Renal cortex interstitium (tissue), 15 donors: ENCODE results near the gene TRIP4. TPM values are rescaled to one million over a fixed set of nuclear protein-coding genes. Genes with fewer than 3 reads are reported as not detected.
"Not testable (repeated sequence)": the region's sequence is repeated elsewhere in the genome, so short reads cannot be mapped to it uniquely, and the experiment has no call there.

Experiments used
- DNase-seq, 11 donors: peaks; one replicate each; pipeline ENCODE4 v3.0.0-alpha.2; 2013; ENCODE audit warnings: low read depth in 9 of 11, low spot score in 4 of 11; ENCODE audit errors: extremely low read depth in 1 of 11
- long read RNA-seq, 16 experiments: transcript quantifications; one replicate each; lab custom pipeline, GENCODE V29; 2026
- polyA plus RNA-seq, 3 donors: library from polyadenylated mRNA; unstranded; fragments of 120-200 nt; gene quantifications; one replicate each; pipeline ENCODE4 v1.2.1, GENCODE V29; 2013; ENCODE audit not compliant: insufficient read length in 3 of 3

The TRIP4 gene
- polyA plus RNA-seq: 10 to 100 TPM; 36.8 to 48.0 (median 45.3) TPM
- long read RNA-seq, donor 1, transcript TRIP4-201 (13 exons, 2,045 nt): major isoform, 6 of 6 reads
- long read RNA-seq, donor 1, partial matches to known transcripts: 0 of 6 reads
- long read RNA-seq, donor 1, other reads (novel, unspliced or antisense): 0 of 6 reads
- long read RNA-seq, donor 2, partial matches to known transcripts: 0 of 2 reads
- long read RNA-seq, donor 2, other reads (novel, unspliced or antisense): 0 of 2 reads
- long read RNA-seq, donor 3, transcript TRIP4-201 (13 exons, 2,045 nt): major isoform, 9 of 9 reads
- long read RNA-seq, donor 3, partial matches to known transcripts: 0 of 9 reads
- long read RNA-seq, donor 3, other reads (novel, unspliced or antisense): 0 of 9 reads
- long read RNA-seq, donor 4, transcript TRIP4-201 (13 exons, 2,045 nt): major isoform, 5 of 5 reads
- long read RNA-seq, donor 4, partial matches to known transcripts: 0 of 5 reads
- long read RNA-seq, donor 4, other reads (novel, unspliced or antisense): 0 of 5 reads
- long read RNA-seq, donor 5: 0 reads
- long read RNA-seq, donor 6, partial matches to known transcripts: 0 of 3 reads
- long read RNA-seq, donor 6, other reads (novel, unspliced or antisense): 0 of 3 reads
- long read RNA-seq, donor 7, transcript TRIP4-201 (13 exons, 2,045 nt): major isoform, 6 of 6 reads
- long read RNA-seq, donor 7, partial matches to known transcripts: 0 of 6 reads
- long read RNA-seq, donor 7, other reads (novel, unspliced or antisense): 0 of 6 reads
- long read RNA-seq, donor 8: 0 reads
- long read RNA-seq, donor 9, transcript TRIP4-201 (13 exons, 2,045 nt): major isoform, 6 of 6 reads
- long read RNA-seq, donor 9, partial matches to known transcripts: 0 of 6 reads
- long read RNA-seq, donor 9, other reads (novel, unspliced or antisense): 0 of 6 reads
- long read RNA-seq, donor 10, transcript TRIP4-201 (13 exons, 2,045 nt): major isoform, 5 of 5 reads
- long read RNA-seq, donor 10, partial matches to known transcripts: 0 of 5 reads
- long read RNA-seq, donor 10, other reads (novel, unspliced or antisense): 0 of 5 reads
- long read RNA-seq, donor 11, partial matches to known transcripts: 0 of 1 reads
- long read RNA-seq, donor 11, other reads (novel, unspliced or antisense): 0 of 1 reads
- long read RNA-seq, donor 12, partial matches to known transcripts: 0 of 2 reads
- long read RNA-seq, donor 12, other reads (novel, unspliced or antisense): 0 of 2 reads
- long read RNA-seq, donor 13: 0 reads
- long read RNA-seq, donor 14, transcript TRIP4-201 (13 exons, 2,045 nt): major isoform, 7 of 12 reads
- long read RNA-seq, donor 14, partial matches to known transcripts: 5 of 12 reads
- long read RNA-seq, donor 14, other reads (novel, unspliced or antisense): 0 of 12 reads
- long read RNA-seq, donor 15, partial matches to known transcripts: 0 of 3 reads
- long read RNA-seq, donor 15, other reads (novel, unspliced or antisense): 0 of 3 reads
- long read RNA-seq, donor 16, transcript TRIP4-201 (13 exons, 2,045 nt): major isoform, 18 of 18 reads
- long read RNA-seq, donor 16, partial matches to known transcripts: 0 of 18 reads
- long read RNA-seq, donor 16, other reads (novel, unspliced or antisense): 0 of 18 reads

DNA sequence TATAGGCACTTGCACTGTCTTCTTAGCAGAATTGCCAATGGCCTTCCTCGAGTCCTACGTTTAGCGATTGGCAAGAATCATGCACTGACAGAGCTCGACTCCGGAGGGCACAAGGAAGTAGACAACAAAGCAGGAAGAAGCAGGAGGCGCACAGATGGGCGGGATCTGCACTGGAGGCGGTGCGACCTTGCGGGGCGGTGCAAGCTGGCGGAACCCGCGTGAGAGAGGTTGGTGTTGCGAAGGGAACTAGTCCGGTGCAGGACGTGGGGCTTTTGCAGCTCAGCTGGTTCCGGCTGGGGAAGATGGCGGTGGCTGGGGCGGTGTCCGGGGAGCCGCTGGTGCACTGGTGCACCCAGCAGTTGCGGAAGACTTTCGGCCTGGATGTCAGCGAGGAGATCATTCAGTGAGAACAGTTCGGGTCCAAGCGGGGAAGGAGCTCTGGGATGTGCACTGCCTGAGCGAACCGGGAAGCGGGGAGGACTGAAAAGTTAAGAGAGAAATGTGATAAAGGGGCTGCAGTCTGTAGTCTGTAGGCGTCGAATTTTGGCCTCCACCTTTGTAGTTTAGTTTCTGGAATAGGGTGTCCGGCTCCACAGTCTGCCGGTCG lies at the start of gene TRIP4:
Gene TRIP4 (plus strand): TSS at position 275 of the 607 bp plus-strand sequence. CDS start 28 bp downstream, at position 303.
- peak; percentile 78 to 91 (median 90) for DNase-seq

DNA sequence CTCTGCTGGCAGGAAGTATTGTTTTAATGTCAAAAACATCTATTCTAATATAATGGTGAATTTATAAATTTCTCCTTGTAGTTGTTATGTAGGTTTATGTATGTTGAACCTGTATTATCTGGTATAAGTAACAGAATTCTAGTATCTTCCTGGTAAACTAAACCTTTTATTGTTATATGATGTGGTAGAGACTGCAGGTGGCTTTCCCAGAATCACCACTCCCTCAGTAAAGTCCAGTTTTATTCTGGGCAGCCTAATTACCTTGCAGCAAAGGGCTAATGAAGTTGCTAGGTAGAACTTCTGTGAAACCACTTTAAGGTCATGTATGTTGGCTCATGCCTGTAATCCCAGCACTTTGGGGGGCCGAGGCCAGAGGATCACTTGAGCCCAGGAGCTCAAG lies 47.3 kb upstream of the TRIP4 start:
- DNase-seq: no peak

DNA sequence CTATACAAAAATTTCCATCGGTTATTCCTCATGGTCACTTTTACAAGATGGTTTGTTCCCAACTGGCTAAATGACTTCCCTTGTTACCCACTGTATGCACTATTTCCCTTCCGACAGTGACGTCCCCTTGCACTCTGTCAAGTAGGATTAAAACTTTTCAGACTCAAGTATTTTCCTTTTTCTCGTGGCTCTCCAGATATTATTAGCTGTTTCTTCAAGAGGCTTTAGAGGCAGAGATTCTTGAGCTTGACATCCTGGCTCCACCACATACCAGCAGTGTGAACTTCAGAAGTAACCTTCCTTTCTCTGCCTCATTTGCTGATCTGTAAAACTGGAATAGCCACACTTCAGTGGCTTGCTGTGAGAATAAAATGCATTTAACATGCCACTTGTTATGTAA lies 45.7 kb upstream of the TRIP4 start:
- no peak for DNase-seq

DNA sequence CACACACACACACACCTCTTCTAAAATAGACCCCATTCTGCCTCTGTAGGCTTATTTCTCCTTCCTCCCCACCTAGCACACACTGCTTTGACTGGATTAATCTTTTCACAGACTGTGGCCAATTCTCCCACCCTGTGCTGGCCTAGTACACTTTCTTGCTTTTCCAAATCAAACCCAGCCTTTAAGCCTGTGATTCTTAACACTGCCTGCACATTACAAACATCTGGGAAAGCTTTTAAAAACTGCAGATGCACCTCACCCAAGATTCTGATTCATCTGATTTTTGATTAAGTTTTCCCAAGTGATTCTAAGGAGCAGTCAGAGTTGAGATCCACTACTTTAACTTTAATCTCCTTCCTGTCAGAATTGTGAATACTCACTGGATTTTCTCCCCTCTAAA lies 44.4 kb upstream of the TRIP4 start:
- DNase-seq: no peak

DNA sequence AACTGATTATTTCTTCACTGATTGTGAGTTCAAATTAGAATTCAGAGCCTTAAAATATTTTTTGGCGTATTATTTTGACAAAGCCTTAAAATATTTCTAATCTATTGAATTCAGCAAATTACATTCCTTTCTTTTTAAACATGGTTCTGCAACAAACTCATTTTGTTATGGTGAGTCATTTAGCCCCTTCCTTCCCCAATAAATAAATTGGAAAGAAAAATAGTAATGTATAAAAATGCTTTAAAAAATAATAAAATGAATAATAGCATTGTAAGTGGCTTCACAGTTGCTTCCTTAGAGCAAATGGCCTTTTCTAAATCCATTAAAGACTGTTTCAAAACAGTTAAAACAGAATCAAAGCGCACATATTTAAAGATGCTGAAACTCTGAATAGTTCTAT lies 43.8 kb upstream of the TRIP4 start:
- DNase-seq: no peak

DNA sequence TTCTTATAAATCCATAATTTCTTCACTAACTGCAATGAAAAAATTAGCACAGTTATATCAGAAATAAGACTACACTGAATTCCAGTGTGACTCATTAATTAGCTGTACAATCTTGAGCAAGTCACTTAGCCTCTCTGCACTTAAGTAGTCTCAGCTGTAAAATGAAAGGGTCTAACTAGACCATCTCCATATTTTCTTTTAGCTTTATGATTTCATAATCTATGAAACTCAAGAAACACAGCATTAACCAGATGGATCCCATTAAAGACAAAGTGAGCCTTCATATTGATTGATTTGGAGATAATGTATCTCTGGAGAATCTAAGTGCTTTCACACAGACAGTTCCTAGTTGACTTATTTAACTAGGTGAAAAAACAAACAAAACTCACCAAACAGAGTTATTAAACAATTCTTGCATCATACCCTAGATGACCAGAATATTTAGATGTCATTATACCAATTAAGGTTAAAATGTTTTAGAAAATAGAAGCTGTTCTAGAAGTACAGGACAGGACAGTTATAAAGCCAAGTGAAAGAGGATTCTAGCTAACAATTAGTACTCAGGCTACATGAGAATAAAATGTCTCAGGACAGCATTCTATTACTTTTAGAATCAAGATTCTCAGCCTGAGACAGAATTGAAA lies 42.9 kb upstream of the TRIP4 start:
- DNase-seq: no peak

DNA sequence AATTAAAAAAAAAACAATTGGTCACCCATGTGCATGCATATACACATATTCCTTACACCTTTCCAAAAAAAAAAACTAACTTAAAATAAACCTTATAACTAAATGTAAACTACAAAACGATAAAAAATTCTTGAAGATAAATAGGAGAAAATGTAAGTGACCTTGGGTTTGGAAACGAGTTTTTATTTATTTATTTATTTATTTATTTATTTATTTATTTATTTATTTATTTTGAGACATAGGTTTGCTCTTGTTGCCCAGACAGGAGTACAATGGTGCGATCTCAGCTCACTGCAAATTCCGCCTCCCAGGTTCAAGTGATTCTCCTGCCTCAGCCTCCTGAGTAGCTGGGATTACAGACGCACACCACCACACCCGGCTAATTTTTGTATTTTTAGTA lies 41.4 kb upstream of the TRIP4 start:
- not testable (repeated sequence) for DNase-seq

DNA sequence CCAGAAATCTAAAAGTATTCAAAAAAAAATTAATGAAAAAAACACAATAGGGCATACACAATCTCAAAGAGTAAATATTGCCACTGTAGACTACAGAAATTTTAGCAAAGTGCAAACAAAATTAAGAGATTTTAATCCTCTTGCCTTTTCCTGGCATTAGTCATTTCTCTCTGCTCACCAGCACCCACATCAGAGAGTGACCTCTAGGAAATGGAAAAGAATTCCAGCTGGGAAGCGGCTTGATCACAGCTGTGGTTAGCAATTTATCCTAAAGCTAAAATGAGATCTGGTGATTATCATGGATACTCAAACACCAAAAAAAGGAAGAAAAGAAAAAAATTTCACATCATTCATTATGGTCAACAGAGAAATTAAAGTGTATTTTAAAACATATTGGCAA lies 39.2 kb upstream of the TRIP4 start:
- DNase-seq: no peak

DNA sequence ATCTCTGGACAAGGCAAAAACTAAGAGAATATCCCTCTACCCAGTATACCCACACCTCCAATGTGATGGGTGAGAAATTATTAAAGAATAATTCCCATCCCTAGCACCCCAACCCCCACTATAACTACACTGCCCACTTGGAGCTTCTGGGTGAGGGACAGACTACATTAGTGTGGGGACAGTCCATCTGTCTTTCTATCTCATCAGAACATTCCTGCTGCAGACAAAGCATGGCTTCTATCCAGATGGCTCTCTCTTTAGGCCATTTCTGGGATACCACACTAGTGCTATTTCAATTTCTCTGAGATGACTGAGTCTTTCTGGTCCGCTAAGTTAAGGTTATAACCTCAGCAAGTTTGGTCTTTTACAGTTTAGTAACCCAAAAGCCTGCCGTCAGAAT lies 38.3 kb upstream of the TRIP4 start:
- DNase-seq: no peak

DNA sequence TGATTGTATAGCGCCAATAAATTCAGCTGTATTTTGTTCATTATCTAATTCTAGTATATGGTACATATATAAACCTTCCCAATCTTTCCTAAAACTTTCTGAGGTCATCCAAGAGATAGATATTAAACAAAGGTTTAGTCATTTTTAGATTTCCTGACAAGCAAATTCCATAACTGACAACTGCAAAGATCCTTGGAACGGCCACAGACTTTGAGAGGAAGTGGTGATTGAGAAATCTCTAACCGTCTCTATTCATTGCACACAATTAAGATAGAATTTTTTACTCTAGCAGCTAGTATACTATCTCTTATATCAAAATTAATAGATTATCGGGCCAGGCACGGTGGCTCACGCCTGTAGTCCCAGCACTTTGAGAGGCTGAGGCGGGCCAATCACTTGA lies 36.4 kb upstream of the TRIP4 start:
- no peak for DNase-seq

DNA sequence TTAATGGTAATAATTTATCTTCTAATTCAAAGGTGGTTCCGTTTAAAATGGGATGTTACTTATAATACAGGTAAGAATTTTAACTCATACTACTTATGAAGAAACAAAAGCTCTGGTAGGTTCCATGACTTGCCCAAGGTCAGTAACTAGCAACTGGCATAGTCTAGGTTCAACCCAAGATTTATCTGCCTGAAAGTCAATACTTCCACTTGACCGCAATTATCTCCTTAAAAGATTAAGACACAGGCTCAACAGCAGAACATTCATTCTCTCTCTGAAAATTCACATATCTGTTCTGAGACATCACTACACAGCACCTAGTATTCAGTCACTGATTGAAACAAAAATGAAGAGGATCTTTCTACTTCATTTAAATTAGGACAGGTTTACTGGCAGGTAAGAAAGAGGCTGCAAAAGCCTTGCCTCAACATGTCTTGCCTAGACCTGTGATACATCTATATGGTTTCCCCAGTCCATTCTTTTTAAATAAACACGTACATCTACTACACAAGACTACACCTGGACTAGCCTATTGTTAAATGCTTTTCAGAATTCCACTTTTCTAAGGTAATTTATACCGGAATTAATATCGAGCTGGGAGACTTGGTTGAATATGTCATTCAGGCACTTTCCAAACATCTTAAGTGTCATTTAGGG lies 32.8 kb upstream of the TRIP4 start:
- no peak for DNase-seq

DNA sequence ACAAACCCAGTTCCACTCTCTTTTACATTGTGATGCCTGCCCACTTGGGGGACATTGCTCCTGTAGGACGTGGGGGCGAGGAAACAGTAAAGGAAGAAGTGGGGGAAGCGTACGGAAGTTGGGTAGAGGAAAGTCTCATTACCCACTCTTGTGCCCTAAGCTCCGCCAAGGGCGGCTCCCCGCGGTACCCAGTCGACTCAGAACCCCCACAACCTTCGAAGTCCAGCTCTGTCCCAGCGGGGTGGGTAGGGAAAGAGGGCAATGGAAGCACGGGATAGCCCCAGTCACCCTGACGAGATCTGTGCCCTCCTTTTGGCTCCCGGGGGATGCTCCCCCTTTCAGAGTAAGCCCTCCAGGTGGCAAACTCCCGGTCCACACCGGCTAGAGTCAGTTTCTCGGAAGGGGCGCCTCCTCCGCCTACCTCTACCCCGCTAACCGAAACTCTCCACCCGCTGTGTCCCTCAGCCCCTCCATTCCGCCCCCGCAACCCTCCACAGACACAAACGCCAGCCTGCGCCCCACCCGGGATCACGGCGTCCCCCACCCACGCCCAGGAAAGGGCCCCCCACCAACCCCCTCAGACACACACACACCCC lies 32.2 kb upstream of the TRIP4 start:
- peak in 8 of 11 donors; percentile 3 to 27 (median 16) for DNase-seq

DNA sequence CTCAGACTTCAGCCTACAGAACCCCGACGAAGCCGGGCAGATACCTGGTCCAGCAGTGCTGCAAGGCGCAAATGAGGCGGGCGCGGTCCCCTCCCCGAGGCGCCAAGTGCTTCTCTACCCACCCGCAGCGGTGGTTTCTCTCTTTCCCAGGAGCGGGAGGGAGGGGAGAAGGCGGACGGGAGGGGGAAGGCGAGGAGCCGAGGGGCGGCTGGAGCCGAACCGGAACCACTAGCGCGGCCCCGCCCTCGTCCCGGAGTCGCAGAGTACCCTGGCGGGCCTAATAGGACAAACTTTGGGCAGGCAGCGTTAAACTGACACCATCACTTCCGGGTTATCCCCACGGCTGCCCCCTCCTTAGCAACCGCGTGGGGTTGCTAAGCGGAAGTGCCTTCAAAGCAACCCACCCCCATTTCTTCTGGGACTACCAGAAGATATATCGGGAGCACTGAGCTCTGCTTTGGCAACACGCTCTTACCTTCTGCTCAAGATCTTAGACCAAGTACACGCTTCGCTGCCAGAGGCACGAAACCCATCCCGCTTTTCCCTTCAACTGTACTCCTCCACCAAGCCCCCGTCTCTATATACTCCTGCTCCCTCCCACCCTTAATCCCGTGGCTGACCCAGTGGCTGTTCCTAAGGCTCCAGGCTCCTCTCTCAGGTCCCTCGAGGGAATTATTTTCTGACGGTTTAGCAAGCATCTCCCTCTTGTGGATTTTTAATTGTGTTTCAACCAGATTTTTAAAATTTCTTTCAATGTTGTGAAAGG lies 31.5 kb upstream of the TRIP4 start, which contains the start of gene CSNK1G1:
Gene CSNK1G1 (minus strand): TSS at position 230 of the 766 bp plus-strand sequence. CDS start 55,674 bp downstream, outside the sequence.
- DNase-seq: peak; percentile 92 to 98 (median 96)

DNA sequence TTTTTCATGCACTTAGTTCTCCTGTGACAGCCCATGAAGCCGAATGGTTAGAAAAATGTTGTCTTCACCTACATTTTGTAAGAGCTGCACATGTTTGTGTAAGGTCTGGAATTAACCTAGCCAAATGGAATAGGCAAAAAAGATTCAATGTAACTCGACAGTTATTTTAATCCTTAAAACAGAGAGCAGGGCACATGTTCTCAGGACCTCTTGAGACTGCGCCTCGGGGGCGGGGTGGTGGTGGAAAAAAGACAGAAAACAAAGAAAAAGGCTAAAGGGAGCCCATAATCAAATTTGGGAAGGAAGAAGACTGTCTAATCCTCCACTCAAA lies 31.0 kb upstream of the TRIP4 start:
- DNase-seq: no peak

DNA sequence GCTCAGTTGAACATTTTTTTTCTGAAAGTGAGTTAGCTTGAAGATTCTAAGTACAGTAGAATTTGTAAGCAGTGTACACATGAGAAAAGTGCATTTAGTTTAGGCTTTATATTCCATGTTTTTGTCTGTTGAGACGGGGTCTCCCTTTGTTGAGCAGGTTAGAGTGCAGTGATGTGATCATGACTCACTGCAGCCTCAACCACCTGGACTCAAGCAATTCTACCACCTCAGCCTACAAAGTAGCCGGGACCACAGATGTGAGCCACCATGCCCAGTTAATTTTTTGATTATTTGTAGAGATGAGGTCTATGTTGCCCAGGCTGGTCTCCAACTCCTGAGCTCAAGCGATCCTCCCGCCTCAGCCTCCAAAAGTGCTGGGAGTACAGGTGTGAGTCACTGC lies 26.4 kb upstream of the TRIP4 start:
- DNase-seq: no peak

DNA sequence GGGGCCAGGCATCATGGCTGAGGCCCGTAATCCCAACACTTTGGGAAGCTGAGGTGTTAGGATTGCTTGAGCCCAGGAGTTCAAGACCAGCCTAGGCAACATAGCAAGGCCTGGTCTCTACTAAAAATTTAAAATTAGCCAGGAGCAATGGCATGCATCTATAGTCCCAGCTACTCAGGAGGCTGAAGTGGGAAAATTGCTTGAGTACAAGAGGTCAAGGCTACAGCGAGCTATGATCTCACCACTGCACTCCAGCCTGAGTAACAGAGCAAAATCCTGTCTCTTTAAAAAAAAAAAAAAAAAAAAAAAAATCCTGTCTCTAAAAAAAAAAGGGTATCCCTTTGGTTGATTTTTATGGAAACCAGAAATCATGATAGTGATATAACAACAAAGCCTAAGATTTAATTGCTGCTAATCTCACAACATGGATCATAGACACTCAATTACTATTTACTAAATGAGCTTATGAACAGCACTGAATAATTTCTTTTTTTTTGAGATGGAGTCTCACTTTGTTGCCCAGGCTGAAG lies 18.5 kb upstream of the TRIP4 start:
- DNase-seq: no peak
